Adrenal gland (tissue), 5 donors: ENCODE measurements around the gene TP73.

Source experiments
- POLR2A ChIP-seq, 2 donors: fragments of 450-650 bp; IDR thresholded peaks; one replicate each; pipeline ENCODE4 v1.6.1; 2017; ENCODE audit warnings: antibody characterized with exemption in 2 of 2, mild to moderate bottlenecking in 2 of 2, moderate library complexity in 1 of 2
- TF ChIP-seq, protein P1 (sequence below), 6 experiments: fragments of 450-650 bp in 4 of 6; fragments of 200-600 bp in 2 of 6; sonication (generic) in 1 of 6; IDR thresholded peaks; 1 replicate in 5 of 6; 2 replicates in 1 of 6; pipeline versions ENCODE4 v1.5.1 to v1.8.0; 2016 to 2021; ENCODE audit warnings: antibody characterized with exemption in 6 of 6, mild to moderate bottlenecking in 2 of 6, moderate library complexity in 1 of 6
- donor health status: DM: no; HTN: no; CAD: no.

DNA sequence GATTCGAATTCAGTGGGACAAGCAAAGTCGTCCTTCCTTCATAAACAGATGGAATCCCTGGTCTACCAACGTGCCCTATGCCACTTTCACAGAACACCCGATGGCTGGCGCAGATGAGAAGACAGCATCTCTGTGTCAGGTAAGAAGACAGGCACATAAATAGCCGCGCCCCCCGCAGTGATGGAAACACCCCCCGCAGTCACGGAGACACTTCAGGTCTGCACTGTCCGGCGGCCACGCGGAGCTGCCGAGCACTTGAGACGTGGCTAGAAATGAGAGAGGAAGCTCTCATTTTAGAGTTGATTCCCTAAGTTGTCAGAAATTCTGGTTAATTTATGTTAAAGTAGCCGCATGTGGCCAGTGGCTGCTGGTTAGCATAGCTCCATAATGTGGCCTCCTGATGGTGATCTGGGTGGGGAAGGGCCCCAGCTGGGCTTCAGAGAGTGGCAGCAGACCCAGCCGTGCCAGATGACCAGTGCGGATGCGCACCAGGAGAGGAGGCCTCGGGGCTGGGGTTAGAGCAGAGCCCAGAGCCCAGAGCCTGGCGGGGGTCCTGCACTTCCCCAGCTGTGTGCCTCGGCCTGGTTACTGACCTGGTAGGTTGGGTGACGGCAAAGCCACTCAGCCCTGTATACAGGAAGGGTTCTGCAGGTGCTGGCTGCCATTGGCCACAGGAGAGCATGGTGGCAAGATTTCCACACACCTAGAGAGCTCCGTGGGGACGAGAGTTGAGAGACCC, 24.6 kb upstream of the TP73 start:
- no peak for TF ChIP-seq POLR2A (IDR thresholded peaks at IDR 0.05)
- TF ChIP-seq, protein P1, sequence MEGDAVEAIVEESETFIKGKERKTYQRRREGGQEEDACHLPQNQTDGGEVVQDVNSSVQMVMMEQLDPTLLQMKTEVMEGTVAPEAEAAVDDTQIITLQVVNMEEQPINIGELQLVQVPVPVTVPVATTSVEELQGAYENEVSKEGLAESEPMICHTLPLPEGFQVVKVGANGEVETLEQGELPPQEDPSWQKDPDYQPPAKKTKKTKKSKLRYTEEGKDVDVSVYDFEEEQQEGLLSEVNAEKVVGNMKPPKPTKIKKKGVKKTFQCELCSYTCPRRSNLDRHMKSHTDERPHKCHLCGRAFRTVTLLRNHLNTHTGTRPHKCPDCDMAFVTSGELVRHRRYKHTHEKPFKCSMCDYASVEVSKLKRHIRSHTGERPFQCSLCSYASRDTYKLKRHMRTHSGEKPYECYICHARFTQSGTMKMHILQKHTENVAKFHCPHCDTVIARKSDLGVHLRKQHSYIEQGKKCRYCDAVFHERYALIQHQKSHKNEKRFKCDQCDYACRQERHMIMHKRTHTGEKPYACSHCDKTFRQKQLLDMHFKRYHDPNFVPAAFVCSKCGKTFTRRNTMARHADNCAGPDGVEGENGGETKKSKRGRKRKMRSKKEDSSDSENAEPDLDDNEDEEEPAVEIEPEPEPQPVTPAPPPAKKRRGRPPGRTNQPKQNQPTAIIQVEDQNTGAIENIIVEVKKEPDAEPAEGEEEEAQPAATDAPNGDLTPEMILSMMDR (IDR thresholded peaks at IDR 0.05), result no peak
